IMR-90 (cell line): ENCODE results near the gene EMX1. TPM values are rescaled to one million over a fixed set of nuclear protein-coding genes. Genes with fewer than 3 reads are reported as not detected.
A peak's percentile ranks its signal among the peaks of the same experiment; 100 is the strongest.

Experiments used
- ATAC-seq: fragments of 200-7000 bp; cut with Tn5 transposase; 2 replicates; pipeline ENCODE4 v1.9.1; 2020; ENCODE audit warnings: low read depth, mild to moderate bottlenecking, moderate library complexity
- BruUV-seq: library from RNA; stranded (reverse); fragments of 400-500 nt; replicated peaks from 2 replicates; lab custom pipeline; 2021; lab: Mats Ljungman, UMichigan
- CTCF ChIA-PET: fragments of 300-600 bp; formaldehyde crosslinking; extraction: SDS; loops from one replicate; lab custom pipeline; 2021; ENCODE audit warnings: antibody characterized with exemption; lab: Yijun Ruan, JAX
- POLR2A ChIA-PET: fragments of 300-600 bp; sonication (Branson Sonifier 250); formaldehyde crosslinking; loops from one replicate; lab custom pipeline; 2022; ENCODE audit warnings: antibody characterized with exemption; ENCODE audit not compliant: unreplicated experiment; lab: Charles Lee
- DNase-seq: peaks from one replicate; pipeline ENCODE4 v3.0.0; 2013
- H2AFZ ChIP-seq: replicated peaks from 2 replicates; pipeline ENCODE3; 2013; ENCODE audit warnings: low read length, mild to moderate bottlenecking; ENCODE audit not compliant: poor library complexity
- H2AK5ac ChIP-seq: 2 replicates; pipeline ENCODE4 v1.6.1; 2013; ENCODE audit warnings: low read depth, low read length, inconsistent platforms
- H2AK9ac ChIP-seq: replicated peaks from 2 replicates; pipeline ENCODE3; 2013; ENCODE audit warnings: mild to moderate bottlenecking, low read depth, low read length, moderate library complexity; ENCODE audit not compliant: poor library complexity
- H2BK120ac ChIP-seq: 2 replicates; pipeline ENCODE4 v1.6.1; 2013; ENCODE audit warnings: low read depth, low read length, inconsistent platforms
- H2BK15ac ChIP-seq: 3 replicates; pipeline ENCODE4 v1.6.1; 2013; ENCODE audit warnings: low read depth, low read length, inconsistent platforms
- H2BK20ac ChIP-seq: 2 replicates; pipeline ENCODE4 v1.6.1; 2013; ENCODE audit warnings: low read depth, mild to moderate bottlenecking, inconsistent platforms, low read length, moderate library complexity
- H2BK5ac ChIP-seq: 2 replicates; pipeline ENCODE4 v1.6.1; 2013; ENCODE audit warnings: mild to moderate bottlenecking, low read depth, low read length, inconsistent platforms; ENCODE audit not compliant: poor library complexity, severe bottlenecking
- H3K14ac ChIP-seq: replicated peaks from 2 replicates; pipeline ENCODE4 v1.6.1; 2013; ENCODE audit warnings: low read depth, low read length, inconsistent platforms
- H3K18ac ChIP-seq: 2 replicates; pipeline ENCODE4 v1.6.1; 2013; ENCODE audit warnings: low read depth, low read length, control low read depth
- H3K23ac ChIP-seq: 2 replicates; pipeline ENCODE4 v1.6.1; 2013; ENCODE audit warnings: low read depth, low read length, inconsistent platforms
- H3K27ac ChIP-seq: 2 replicates; pipeline ENCODE4 v1.5.1; 2013; ENCODE audit warnings: mild to moderate bottlenecking, control low read depth, low read length; ENCODE audit not compliant: insufficient read depth
- H3K27me3 ChIP-seq: 2 replicates; pipeline ENCODE4 v1.6.1; 2013; ENCODE audit warnings: low read length; ENCODE audit not compliant: control insufficient read depth, insufficient read depth
- H3K36me3 ChIP-seq: 2 replicates; pipeline ENCODE4 v1.6.1; 2013; ENCODE audit warnings: low read length, mixed read lengths; ENCODE audit not compliant: control insufficient read depth, insufficient read depth
- H3K4ac ChIP-seq: 2 replicates; pipeline ENCODE4 v1.6.1; 2013; ENCODE audit warnings: low read depth, low read length, inconsistent platforms
- H3K4me1 ChIP-seq: 2 replicates; pipeline ENCODE4 v1.6.1; 2013; ENCODE audit warnings: low read length, mixed read lengths; ENCODE audit not compliant: control insufficient read depth, insufficient read depth
- H3K4me2 ChIP-seq: 2 replicates; pipeline ENCODE4 v1.6.1; 2013; ENCODE audit warnings: low read depth, mild to moderate bottlenecking, control low read depth, low read length, moderate library complexity
- H3K4me3 ChIP-seq: 2 replicates; pipeline ENCODE4 v1.5.1; 2013; ENCODE audit warnings: low read depth, mild to moderate bottlenecking, control low read depth, low read length, moderate library complexity; ENCODE audit not compliant: insufficient read depth
- H3K56ac ChIP-seq: 2 replicates; pipeline ENCODE4 v1.6.1; 2013; ENCODE audit warnings: low read length, inconsistent platforms; ENCODE audit not compliant: insufficient read depth; ENCODE audit errors: extremely low read depth
- H3K79me1 ChIP-seq, 2 experiments: 2 replicates each; pipeline ENCODE4 v1.6.1; 2013; ENCODE audit warnings: low read length in 2 of 2, inconsistent platforms in 1 of 2, low read depth in 1 of 2
- H3K9ac ChIP-seq: 2 replicates; pipeline ENCODE4 v1.6.1; 2013; ENCODE audit warnings: low read depth, low read length, control low read depth
- H3K9me1 ChIP-seq: 2 replicates; pipeline ENCODE4 v1.6.1; 2013; ENCODE audit warnings: low read length, inconsistent platforms; ENCODE audit not compliant: insufficient read depth
- H3K9me3 ChIP-seq: 2 replicates; pipeline ENCODE4 v1.6.1; 2013; ENCODE audit warnings: low read length; ENCODE audit not compliant: control insufficient read depth, insufficient read depth
- H4K20me1 ChIP-seq: 2 replicates; pipeline ENCODE4 v1.6.1; 2013; ENCODE audit warnings: low read length, inconsistent platforms; ENCODE audit not compliant: insufficient read depth
- H4K5ac ChIP-seq: 2 replicates; pipeline ENCODE4 v1.6.1; 2013; ENCODE audit warnings: mild to moderate bottlenecking, low read depth, low read length, control low read depth
- H4K8ac ChIP-seq, 2 experiments: 2 replicates each; pipeline ENCODE4 v1.6.1; 2013; ENCODE audit warnings: low read depth in 2 of 2, low read length in 2 of 2, control low read depth in 1 of 2, inconsistent platforms in 1 of 2
- H4K91ac ChIP-seq: 2 replicates; pipeline ENCODE4 v1.6.1; 2013; ENCODE audit warnings: low read depth, low read length, inconsistent platforms; ENCODE audit not compliant: insufficient read depth
- BHLHE40 ChIP-seq: fragments of 150-350 bp; IDR thresholded peaks from 2 replicates; pipeline ENCODE4 v1.6.1; 2016; ENCODE audit warnings: mild to moderate bottlenecking, low read depth, low read length
- FOS ChIP-seq: fragments of 150-350 bp; IDR thresholded peaks from 2 replicates; pipeline ENCODE4 v1.6.1; 2016; ENCODE audit warnings: low read depth, low read length
- MAFK ChIP-seq: IDR thresholded peaks from 2 replicates; pipeline ENCODE4 v1.6.1; 2012; ENCODE audit warnings: low read depth, low read length, improper control_type of control experiment
- MAZ ChIP-seq: IDR thresholded peaks from 2 replicates; pipeline ENCODE4 v1.6.1; 2012; ENCODE audit warnings: low read depth, mild to moderate bottlenecking, low read length, improper control_type of control experiment, moderate library complexity, borderline replicate concordance
- MXI1 ChIP-seq: IDR thresholded peaks from 2 replicates; pipeline ENCODE4 v1.6.1; 2012; ENCODE audit warnings: low read depth, mild to moderate bottlenecking, low read length, moderate library complexity, borderline replicate concordance
- RAD21 ChIP-seq: IDR thresholded peaks from 2 replicates; pipeline ENCODE4 v1.6.1; 2012; ENCODE audit warnings: low read length, improper control_type of control experiment
- RCOR1 ChIP-seq: IDR thresholded peaks from 2 replicates; pipeline ENCODE4 v1.6.1; 2012; ENCODE audit warnings: mild to moderate bottlenecking, low read length, improper control_type of control experiment; ENCODE audit not compliant: insufficient replicate concordance
- RFX5 ChIP-seq: IDR thresholded peaks from 2 replicates; pipeline ENCODE4 v1.8.0; 2012; ENCODE audit warnings: low read depth, mild to moderate bottlenecking, low read length, moderate library complexity
- SMC3 ChIP-seq: fragments of 150-350 bp; IDR thresholded peaks from 2 replicates; pipeline ENCODE4 v1.6.1; 2016; ENCODE audit warnings: low read depth, mild to moderate bottlenecking, antibody characterized with exemption, low read length, moderate library complexity
- WGBS, 2 experiments: methylation state at CpG; one replicate each; pipeline versions ENCODE4 v1.1.5 to v1.1.7; 2013; ENCODE audit warnings: missing lambda C conversion rate in 2 of 2; ENCODE audit not compliant: insufficient read length in 1 of 2; ENCODE audit errors: extremely low coverage in 2 of 2; 5-methylcytosine and 5-hydroxymethylcytosine counted together
- dilution Hi-C: fragments of 300-500 bp; cut with HindIII; formaldehyde crosslinking; loops from one replicate; pipeline ENCODE4 v1.14.3; 2018; ENCODE audit warnings: low sequenced_read_pairs; ENCODE audit not compliant: unreplicated experiment
- in situ Hi-C: fragments of 300-500 bp; cut with MboI; formaldehyde crosslinking; loops from 3 replicates; pipeline ENCODE4 v1.14.3; 2019; ENCODE audit warnings: low sequenced_read_pairs, inconsistent platforms, mixed read lengths
- intact Hi-C: fragments of 100-400 bp; cut with micrococcal nuclease; formaldehyde crosslinking; loops from 2 replicates; pipeline ENCODE4 v1.10.0; 2022
- polyA plus RNA-seq, 3 experiments: library from polyadenylated mRNA; depleted of rRNA; stranded (reverse); fragments of >200 nt; gene quantifications; 2 replicates each; pipeline ENCODE4 v1.2.3, GENCODE V29; 2012; ENCODE audit warnings: low replicate concordance in 1 of 3
- total RNA-seq: library from RNA; depleted of rRNA; stranded (reverse); fragments of >200 nt; gene quantifications from 2 replicates; pipeline ENCODE4 v1.2.3, GENCODE V29; 2012
- TF ChIP-seq, protein P1 (sequence below): fragments of 150-350 bp; IDR thresholded peaks from 2 replicates; pipeline ENCODE4 v1.6.1; 2017; ENCODE audit warnings: mild to moderate bottlenecking, antibody characterized with exemption, low read length, low read depth
- TF ChIP-seq, protein P2 (sequence below): fragments of 150-350 bp; IDR thresholded peaks from 2 replicates; pipeline ENCODE4 v1.6.1; 2016; ENCODE audit warnings: low read depth, mild to moderate bottlenecking, low read length, moderate library complexity, borderline replicate concordance

The EMX1 gene
- total and polyA plus RNA-seq, 2 of the 4 experiments (the other 2 are of a cell fraction): not detected

DNA sequence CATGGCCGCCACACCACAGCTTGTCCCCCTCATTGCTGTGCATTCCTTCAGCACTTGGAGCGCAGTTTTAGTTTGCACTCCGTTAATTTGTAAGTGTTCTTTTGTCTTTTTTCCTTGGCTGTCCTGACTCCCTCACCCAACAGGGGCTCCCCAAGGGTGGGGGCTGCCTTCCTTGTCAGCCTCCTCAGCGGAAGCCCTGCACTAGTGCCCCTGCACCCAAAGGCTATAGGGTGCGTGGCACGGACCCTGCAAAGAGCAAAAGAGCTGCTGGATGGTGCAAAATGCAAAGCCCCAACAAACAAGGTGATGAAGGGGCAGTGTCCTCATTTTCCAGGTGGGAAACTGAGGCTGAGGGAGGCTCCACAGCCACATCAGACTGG is 46.8 kb downstream of the EMX1 start:
- Histone ChIP-seq H2BK20ac (no peak overlapping the region), H3K9ac (no peak overlapping the region), H4K91ac (no peak overlapping the region), H2BK15ac (no peak overlapping the region), H2BK120ac (no peak overlapping the region), H3K36me3 (0 out of 2 replicates have a peak, but pooled peaks cover 3% of the 10 kb centered on the region), H3K27me3 (no peaks in the 10 kb centered on the region), H3K18ac (no peak overlapping the region), H3K9me3 (no peaks in the 10 kb centered on the region), H3K4me1 (no peaks in the 10 kb centered on the region), H4K20me1 (no peaks in the 10 kb centered on the region), H3K14ac (no peak overlapping the region), H3K56ac (no peak overlapping the region), H2AK9ac (peak overlapping the region; percentile 70), H4K8ac (no peak overlapping the region), H3K79me1 (no peaks in the 10 kb centered on the region), H3K23ac (no peak overlapping the region), H3K4me2 (no peak overlapping the region), H4K5ac (no peak overlapping the region), H2AFZ (no peak overlapping the region), H3K27ac (no peak overlapping the region), H3K9me1 (peaks cover 11% of the 10 kb centered on the region; the same call in 1 of the 2 replicates), H3K4ac (no peak overlapping the region), H3K4me3 (no peak overlapping the region), H2AK5ac (no peak overlapping the region), H2BK5ac (no peak overlapping the region)
- no peak for ATAC-seq
- no peak for TF ChIP-seq MAZ
- TF ChIP-seq, protein P1, sequence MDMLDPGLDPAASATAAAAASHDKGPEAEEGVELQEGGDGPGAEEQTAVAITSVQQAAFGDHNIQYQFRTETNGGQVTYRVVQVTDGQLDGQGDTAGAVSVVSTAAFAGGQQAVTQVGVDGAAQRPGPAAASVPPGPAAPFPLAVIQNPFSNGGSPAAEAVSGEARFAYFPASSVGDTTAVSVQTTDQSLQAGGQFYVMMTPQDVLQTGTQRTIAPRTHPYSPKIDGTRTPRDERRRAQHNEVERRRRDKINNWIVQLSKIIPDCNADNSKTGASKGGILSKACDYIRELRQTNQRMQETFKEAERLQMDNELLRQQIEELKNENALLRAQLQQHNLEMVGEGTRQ: no peak
- TF ChIP-seq MXI1: no peak
- TF ChIP-seq FOS: no peak
- TF ChIP-seq MAFK: no peak
- TF ChIP-seq, protein P2, sequence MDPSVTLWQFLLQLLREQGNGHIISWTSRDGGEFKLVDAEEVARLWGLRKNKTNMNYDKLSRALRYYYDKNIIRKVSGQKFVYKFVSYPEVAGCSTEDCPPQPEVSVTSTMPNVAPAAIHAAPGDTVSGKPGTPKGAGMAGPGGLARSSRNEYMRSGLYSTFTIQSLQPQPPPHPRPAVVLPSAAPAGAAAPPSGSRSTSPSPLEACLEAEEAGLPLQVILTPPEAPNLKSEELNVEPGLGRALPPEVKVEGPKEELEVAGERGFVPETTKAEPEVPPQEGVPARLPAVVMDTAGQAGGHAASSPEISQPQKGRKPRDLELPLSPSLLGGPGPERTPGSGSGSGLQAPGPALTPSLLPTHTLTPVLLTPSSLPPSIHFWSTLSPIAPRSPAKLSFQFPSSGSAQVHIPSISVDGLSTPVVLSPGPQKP: no peak
- TF ChIP-seq BHLHE40: no peak
- no peak for TF ChIP-seq RAD21
- TF ChIP-seq RFX5: no peak
- TF ChIP-seq SMC3: no peak
- TF ChIP-seq RCOR1: no peak
- intact Hi-C loops (no loop called here), in situ Hi-C loops (no loop called here), dilution Hi-C loops (no loop called here)
- POLR2A ChIA-PET: no interaction called here
- CTCF ChIA-PET: no interaction called here
- DNase-seq: no peak
- 100% methylated on average over 1 of the region's 6 CpGs; no CpG with 5 or more reads in 1 of the 2 experiments for WGBS, 2 experiments
- BruUV-seq: no TSS peak
